Measurements from ENCODE around the gene GPHA2.

Gene GPHA2

DNA sequence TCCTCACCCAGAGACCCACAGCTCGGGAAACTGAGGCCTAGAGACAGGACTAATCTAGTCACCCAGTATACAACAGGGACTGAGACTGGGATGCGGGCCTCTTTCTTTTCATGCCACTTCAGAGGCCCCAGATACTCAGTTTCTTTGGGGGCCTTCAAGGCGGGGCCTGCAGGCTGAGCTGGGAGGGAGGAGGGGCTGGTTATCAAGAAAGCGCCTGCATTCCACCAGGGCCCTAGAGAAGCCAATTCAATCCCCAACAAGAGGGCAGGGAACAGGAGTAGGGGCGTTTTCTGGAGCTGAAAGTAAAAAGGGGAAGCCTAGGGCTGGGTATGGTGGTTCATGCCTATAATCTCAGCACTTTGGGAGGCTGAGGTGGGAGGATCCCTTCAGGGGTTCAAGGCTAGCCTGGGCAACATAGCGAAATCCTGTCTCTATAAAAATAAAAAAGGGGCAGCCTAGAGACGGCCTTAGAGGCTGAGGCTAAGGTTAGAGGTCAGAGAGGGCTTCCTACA, 20.3 kb downstream of the GPHA2 start:
- Histone ChIP-seq H3K9me3 (replicated peaks; ENCODE audit: insufficient read depth, low read length) (no peaks in the 10 kb centered on the region), H4K20me1 (ENCODE audit: insufficient read depth, low read length) (no peaks in the 10 kb centered on the region), H3K9me2 (replicated peaks; ENCODE audit: insufficient read depth, low read length) (no peaks in the 10 kb centered on the region), H2AFZ (ENCODE audit: low read length) (no peak overlapping the region), H3K79me2 (ENCODE audit: low read length) (peaks cover 20% of the 10 kb centered on the region), H3K36me3 (replicated peaks; ENCODE audit: insufficient read depth, low read length) (no peaks in the 10 kb centered on the region), H3K4me3 (ENCODE audit: low read length) (no peak overlapping the region), H3K27me3 (replicated peaks; ENCODE audit: insufficient read depth, low read length) (no peaks in the 10 kb centered on the region), H3K4me2 (ENCODE audit: low read depth, low read length) (peak overlapping the region; percentile 94; the same call in 1 of the 2 replicates), H3F3A (ENCODE audit: insufficient read depth, low read length) (peaks cover 4% of the 10 kb centered on the region; the same call in 1 of the 2 replicates), H3K4me1 (ENCODE audit: low read length) (peaks cover 6% of the 10 kb centered on the region), H3K27ac (ENCODE audit: low read length) (peak overlapping the region; percentile 23; the same call in 1 of the 2 replicates), H3K9ac (ENCODE audit: low read length) (peak overlapping the region; percentile 95; the same call in 1 of the 2 replicates)
- DNase-seq: no peak
- no peak for TF ChIP-seq CTCF (IDR thresholded peaks at IDR 0.05; ENCODE audit: low read length)
- TF ChIP-seq EZH2phosphoT487 (IDR thresholded peaks at IDR 0.05; ENCODE audit: low read length): no peak
- no peak for TF ChIP-seq EZH2 (optimal IDR thresholded peaks at IDR 0.05; ENCODE audit: low read depth, low read length)

DNA sequence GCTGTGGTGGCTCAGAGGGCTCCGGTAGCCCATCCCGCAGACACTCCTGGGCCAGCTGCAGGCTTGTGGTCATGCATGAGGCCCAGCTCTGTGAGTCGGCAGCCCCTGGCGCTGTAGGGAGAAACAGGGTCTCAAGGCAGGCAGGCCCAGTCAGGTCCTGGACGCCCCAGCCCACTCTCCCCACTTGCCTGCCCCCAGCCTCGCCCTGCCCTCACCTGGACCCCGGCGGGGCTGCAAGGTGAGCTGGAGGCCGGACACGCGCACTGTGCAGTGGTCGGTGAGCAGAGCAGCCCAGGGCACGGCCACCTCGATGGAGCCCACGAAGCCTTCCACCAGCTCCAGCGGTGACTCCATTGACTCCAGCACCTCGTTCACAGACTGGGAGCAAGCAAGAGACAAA, 21.6 kb downstream of the GPHA2 start:
- Histone ChIP-seq H3K79me2 (ENCODE audit: low read length) (peaks cover 20% of the 10 kb centered on the region), H3K9me3 (replicated peaks; ENCODE audit: insufficient read depth, low read length) (no peaks in the 10 kb centered on the region), H4K20me1 (ENCODE audit: insufficient read depth, low read length) (no peaks in the 10 kb centered on the region), H3K27me3 (replicated peaks; ENCODE audit: insufficient read depth, low read length) (no peaks in the 10 kb centered on the region), H3F3A (ENCODE audit: insufficient read depth, low read length) (peaks cover 4% of the 10 kb centered on the region; the same call in 1 of the 2 replicates), H3K4me1 (ENCODE audit: low read length) (peaks cover 6% of the 10 kb centered on the region), H3K36me3 (replicated peaks; ENCODE audit: insufficient read depth, low read length) (no peaks in the 10 kb centered on the region), H2AFZ (ENCODE audit: low read length) (no peak overlapping the region), H3K9me2 (replicated peaks; ENCODE audit: insufficient read depth, low read length) (no peaks in the 10 kb centered on the region), H3K9ac (ENCODE audit: low read length) (no peak overlapping the region), H3K27ac (ENCODE audit: low read length) (no peak overlapping the region), H3K4me2 (ENCODE audit: low read depth, low read length) (no peak overlapping the region), H3K4me3 (ENCODE audit: low read length) (no peak overlapping the region)
- DNase-seq: no peak
- no peak for TF ChIP-seq EZH2 (optimal IDR thresholded peaks at IDR 0.05; ENCODE audit: low read depth, low read length)
- TF ChIP-seq CTCF (IDR thresholded peaks at IDR 0.05; ENCODE audit: low read length): no peak
- TF ChIP-seq EZH2phosphoT487 (IDR thresholded peaks at IDR 0.05; ENCODE audit: low read length): no peak

DNA sequence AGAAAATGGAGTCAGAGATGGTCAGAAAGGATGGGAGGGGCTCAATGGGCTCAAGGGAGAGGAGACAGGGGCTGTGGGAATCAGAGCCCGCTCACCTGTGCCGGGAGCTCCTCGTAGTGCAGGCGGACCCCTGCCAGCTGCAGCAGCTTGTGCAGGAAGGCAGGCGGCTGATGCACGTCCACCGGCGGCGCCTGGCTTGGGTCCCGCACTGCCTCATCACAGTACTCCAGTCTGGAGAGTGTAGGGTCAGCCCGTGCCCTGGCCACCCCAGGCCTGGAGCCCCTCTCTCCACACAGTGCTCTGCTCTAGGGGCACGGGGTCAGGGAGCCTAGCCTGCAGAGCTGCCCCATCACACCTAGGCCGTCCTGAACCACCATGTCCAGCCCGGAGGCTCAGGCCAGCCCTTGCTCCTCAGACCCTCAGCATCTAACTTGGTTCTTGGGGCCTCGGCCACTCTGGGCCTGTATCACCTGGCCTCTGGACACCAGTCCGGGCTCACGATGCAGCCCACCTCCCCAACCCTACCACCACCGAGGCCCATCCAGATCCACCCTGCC, 22.4 kb downstream of the GPHA2 start:
- Histone ChIP-seq H3K9me2 (replicated peaks; ENCODE audit: insufficient read depth, low read length) (no peaks in the 10 kb centered on the region), H3K27ac (ENCODE audit: low read length) (no peak overlapping the region), H3K4me2 (ENCODE audit: low read depth, low read length) (no peak overlapping the region), H4K20me1 (ENCODE audit: insufficient read depth, low read length) (no peaks in the 10 kb centered on the region), H3K9me3 (replicated peaks; ENCODE audit: insufficient read depth, low read length) (no peaks in the 10 kb centered on the region), H2AFZ (ENCODE audit: low read length) (no peak overlapping the region), H3K4me1 (ENCODE audit: low read length) (peaks cover 6% of the 10 kb centered on the region), H3K4me3 (ENCODE audit: low read length) (no peak overlapping the region), H3K36me3 (replicated peaks; ENCODE audit: insufficient read depth, low read length) (no peaks in the 10 kb centered on the region), H3K27me3 (replicated peaks; ENCODE audit: insufficient read depth, low read length) (no peaks in the 10 kb centered on the region), H3K79me2 (ENCODE audit: low read length) (peaks cover 20% of the 10 kb centered on the region), H3K9ac (ENCODE audit: low read length) (no peak overlapping the region), H3F3A (ENCODE audit: insufficient read depth, low read length) (peaks cover 4% of the 10 kb centered on the region; the same call in 1 of the 2 replicates)
- TF ChIP-seq EZH2phosphoT487 (IDR thresholded peaks at IDR 0.05; ENCODE audit: low read length): no peak
- no peak for TF ChIP-seq EZH2 (optimal IDR thresholded peaks at IDR 0.05; ENCODE audit: low read depth, low read length)
- no peak for TF ChIP-seq CTCF (IDR thresholded peaks at IDR 0.05; ENCODE audit: low read length)
- DNase-seq: no peak
